SK-N-SH treated with all-trans-retinoic acid at 6 μM for 48 hours (cell line): ENCODE measurements around the gene INPP4B.

ENCODE experiments used
- ARNTL ChIP-seq: fragments of 450-650 bp; formaldehyde crosslinking; IDR thresholded peaks from 2 replicates; pipeline ENCODE4 v1.5.0; 2020; ENCODE audit warnings: low read depth, mild to moderate bottlenecking, moderate library complexity, borderline replicate concordance
- GLIS3 ChIP-seq: fragments of 250-450 bp; sonication (Bioruptor Pico); IDR thresholded peaks from 2 replicates; pipeline ENCODE4 v1.5.0; 2020; ENCODE audit warnings: mild to moderate bottlenecking, moderate library complexity
- ISL1 ChIP-seq: fragments of 250-450 bp; sonication (Bioruptor Pico); IDR thresholded peaks from 2 replicates; pipeline ENCODE4 v2.1.2; 2022; ENCODE audit warnings: mild to moderate bottlenecking, moderate library complexity
- OSR1 ChIP-seq: fragments of 250-450 bp; sonication (Bioruptor Pico); IDR thresholded peaks from 2 replicates; pipeline ENCODE4 v1.8.0; 2022; ENCODE audit warnings: moderate library complexity, mild to moderate bottlenecking, inconsistent platforms
- PPARA ChIP-seq: fragments of 250-450 bp; sonication (Bioruptor Pico); IDR thresholded peaks from 2 replicates; pipeline ENCODE4 v1.5.0; 2020; ENCODE audit warnings: mild to moderate bottlenecking, borderline replicate concordance
- RARB ChIP-seq: fragments of 250-450 bp; sonication (Bioruptor Pico); IDR thresholded peaks from 2 replicates; pipeline ENCODE4 v1.8.0; 2021; ENCODE audit warnings: mild to moderate bottlenecking, moderate library complexity
- TCF4 ChIP-seq: fragments of 250-450 bp; sonication (Bioruptor Pico); IDR thresholded peaks from 2 replicates; pipeline ENCODE4 v1.8.0; 2021; ENCODE audit warnings: mild to moderate bottlenecking, moderate library complexity, borderline replicate concordance
- TOX ChIP-seq: fragments of 250-450 bp; sonication (Bioruptor Pico); IDR thresholded peaks from 2 replicates; pipeline ENCODE4 v1.8.0; 2021; ENCODE audit warnings: mild to moderate bottlenecking, moderate library complexity, borderline replicate concordance
- TSHZ2 ChIP-seq: fragments of 250-450 bp; sonication (Bioruptor Pico); IDR thresholded peaks from 2 replicates; pipeline ENCODE4 v1.5.0; 2020; ENCODE audit warnings: mild to moderate bottlenecking, moderate library complexity
- ZFP30 ChIP-seq: fragments of 450-650 bp; formaldehyde crosslinking; IDR thresholded peaks from 2 replicates; pipeline ENCODE4 v1.5.0; 2022; ENCODE audit warnings: mild to moderate bottlenecking, moderate library complexity
- ZNF565 ChIP-seq: fragments of 450-650 bp; formaldehyde crosslinking; conservative IDR thresholded peaks from 2 replicates; pipeline ENCODE4 v1.5.0; 2020; ENCODE audit warnings: low read depth, mild to moderate bottlenecking, moderate library complexity
- ZNF8 ChIP-seq: fragments of 450-650 bp; formaldehyde crosslinking; IDR thresholded peaks from 2 replicates; pipeline ENCODE4 v1.5.0; 2020; ENCODE audit warnings: mild to moderate bottlenecking, moderate library complexity
- TF ChIP-seq, protein P1 (sequence below): fragments of 250-450 bp; sonication (Bioruptor Pico); IDR thresholded peaks from 2 replicates; pipeline ENCODE4 v1.5.1; 2021; ENCODE audit warnings: mild to moderate bottlenecking, moderate library complexity
- TF ChIP-seq, protein P2 (sequence below): fragments of 250-450 bp; sonication (Bioruptor Pico); IDR thresholded peaks from 2 replicates; pipeline ENCODE4 v1.8.0; 2020; ENCODE audit warnings: mild to moderate bottlenecking, moderate library complexity, borderline replicate concordance

- TF ChIP-seq TSHZ2 (no peak), PPARA (CRISPR knock-in tag) (no peak), ZNF565 (CRISPR knock-in tag) (no peak), TCF4 (CRISPR knock-in tag) (no peak), ZNF8 (CRISPR knock-in tag) (no peak), ZFP30 (CRISPR knock-in tag) (no peak), ARNTL (CRISPR knock-in tag) (no peak), ISL1 (no peak), GLIS3 (CRISPR knock-in tag) (no peak), RARB (CRISPR knock-in tag) (no peak), TOX (CRISPR knock-in tag) (no peak), OSR1 (CRISPR knock-in tag) (no peak)
- TF ChIP-seq, protein P1, sequence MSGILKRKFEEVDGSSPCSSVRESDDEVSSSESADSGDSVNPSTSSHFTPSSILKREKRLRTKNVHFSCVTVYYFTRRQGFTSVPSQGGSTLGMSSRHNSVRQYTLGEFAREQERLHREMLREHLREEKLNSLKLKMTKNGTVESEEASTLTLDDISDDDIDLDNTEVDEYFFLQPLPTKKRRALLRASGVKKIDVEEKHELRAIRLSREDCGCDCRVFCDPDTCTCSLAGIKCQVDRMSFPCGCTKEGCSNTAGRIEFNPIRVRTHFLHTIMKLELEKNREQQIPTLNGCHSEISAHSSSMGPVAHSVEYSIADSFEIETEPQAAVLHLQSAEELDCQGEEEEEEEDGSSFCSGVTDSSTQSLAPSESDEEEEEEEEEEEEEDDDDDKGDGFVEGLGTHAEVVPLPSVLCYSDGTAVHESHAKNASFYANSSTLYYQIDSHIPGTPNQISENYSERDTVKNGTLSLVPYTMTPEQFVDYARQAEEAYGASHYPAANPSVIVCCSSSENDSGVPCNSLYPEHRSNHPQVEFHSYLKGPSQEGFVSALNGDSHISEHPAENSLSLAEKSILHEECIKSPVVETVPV (CRISPR knock-in tag) = no peak
- TF ChIP-seq, protein P2, sequence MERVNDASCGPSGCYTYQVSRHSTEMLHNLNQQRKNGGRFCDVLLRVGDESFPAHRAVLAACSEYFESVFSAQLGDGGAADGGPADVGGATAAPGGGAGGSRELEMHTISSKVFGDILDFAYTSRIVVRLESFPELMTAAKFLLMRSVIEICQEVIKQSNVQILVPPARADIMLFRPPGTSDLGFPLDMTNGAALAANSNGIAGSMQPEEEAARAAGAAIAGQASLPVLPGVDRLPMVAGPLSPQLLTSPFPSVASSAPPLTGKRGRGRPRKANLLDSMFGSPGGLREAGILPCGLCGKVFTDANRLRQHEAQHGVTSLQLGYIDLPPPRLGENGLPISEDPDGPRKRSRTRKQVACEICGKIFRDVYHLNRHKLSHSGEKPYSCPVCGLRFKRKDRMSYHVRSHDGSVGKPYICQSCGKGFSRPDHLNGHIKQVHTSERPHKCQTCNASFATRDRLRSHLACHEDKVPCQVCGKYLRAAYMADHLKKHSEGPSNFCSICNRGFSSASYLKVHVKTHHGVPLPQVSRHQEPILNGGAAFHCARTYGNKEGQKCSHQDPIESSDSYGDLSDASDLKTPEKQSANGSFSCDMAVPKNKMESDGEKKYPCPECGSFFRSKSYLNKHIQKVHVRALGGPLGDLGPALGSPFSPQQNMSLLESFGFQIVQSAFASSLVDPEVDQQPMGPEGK (CRISPR knock-in tag) = no peak
Measured at GRCh38 chr4:142846729-142847596, 862 bp upstream of the INPP4B start.
